Activated T-cell treated with anti-CD3 and anti-CD28 coated beads for 24 hours (primary cell): ENCODE results near the gene OR4K13.

ENCODE experiments used
- DNase-seq: peaks from one replicate; pipeline ENCODE4 v3.0.0-alpha.2; 2020; ENCODE audit warnings: low read depth

Gene OR4K13

GRCh38 chr14:20035938-20036337, at the start of gene OR4K13:
Gene OR4K13 (minus strand): TSS chr14:20036038. CDS start chr14:20034758, 1,280 bp downstream.
- DNase-seq: no peak

GRCh38 chr14:20059745-20060144, 23.9 kb upstream of the OR4K13 start, which contains the start of gene OR4L1:
Gene OR4L1 (plus strand): TSS chr14:20060045. CDS start chr14:20060045, 0 bp downstream.
- no peak for DNase-seq

- no peak for DNase-seq
These were observed 12.4 kb upstream of the OR4K13 start for GRCh38 chr14:20048202-20048601.

- DNase-seq: no peak
These were observed 8.4 kb upstream of the OR4K13 start for GRCh38 chr14:20044243-20044642.

GRCh38 chr14:20035449-20035848, 389 bp downstream of the OR4K13 start:
- DNase-seq: no peak

GRCh38 chr14:20031058-20031457, 4.8 kb downstream of the OR4K13 start:
- no peak for DNase-seq

- DNase-seq: no peak
These were observed 16.5 kb downstream of the OR4K13 start, which contains the start of gene OR4K14 for GRCh38 chr14:20019257-20019865. Gene OR4K14 (minus strand): TSS chr14:20019307. CDS start chr14:20015193, 4,114 bp downstream.

- DNase-seq: no peak
These were observed 27.7 kb downstream of the OR4K13 start for GRCh38 chr14:20008156-20008555.

- DNase-seq: no peak
These were observed 33.5 kb downstream of the OR4K13 start for GRCh38 chr14:20002319-20002718.

- no peak for DNase-seq
These were observed 34.0 kb downstream of the OR4K13 start, which contains the start of gene OR4Q2 for GRCh38 chr14:20001863-20002262. Gene OR4Q2 (plus strand): TSS chr14:20002163.

GRCh38 chr14:19993438-19993837, 42.4 kb downstream of the OR4K13 start:
- DNase-seq: no peak
